Measurements from ENCODE around the gene CYLD.

CYLD gene

DNA sequence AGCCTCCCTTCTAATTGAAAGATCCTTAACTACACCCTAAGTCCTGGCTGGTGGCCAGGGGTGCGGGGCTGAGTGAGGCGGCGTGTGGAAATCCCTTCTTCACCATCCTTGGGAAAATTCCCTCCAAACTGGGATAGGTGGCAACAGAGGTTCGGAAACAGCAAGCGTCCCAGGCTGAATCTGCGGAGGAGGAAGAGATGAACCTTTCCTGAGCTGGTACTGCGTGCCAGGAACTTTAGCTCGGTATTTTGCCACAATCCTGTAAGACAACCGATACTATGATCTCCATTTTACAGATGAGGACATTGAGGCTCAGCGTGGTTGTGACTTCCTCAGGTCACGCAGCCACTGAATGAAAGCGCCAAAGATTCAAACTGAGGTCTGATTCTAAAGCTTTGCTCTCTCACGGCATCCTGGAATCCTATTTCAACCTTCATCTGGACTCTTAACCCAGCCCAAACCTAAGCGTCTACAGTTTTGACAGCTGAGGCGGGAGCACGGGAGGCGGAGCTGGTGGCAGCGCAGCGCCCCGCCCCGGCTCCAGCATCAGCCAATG is 583 bp upstream of the CYLD start (continued):
- TF ChIP-seq KLF1 (tag by site-specific recombination; IDR thresholded peaks at IDR 0.05) (no peak; the same call in 1 of the 2 replicates), ZNF561 (tag by site-specific recombination; IDR thresholded peaks at IDR 0.05; ENCODE audit: borderline replicate concordance) (no peak), ZNF664 (tag by site-specific recombination; IDR thresholded peaks at IDR 0.05) (peak; percentile 42; the same call in 1 of the 2 replicates), EGR2 (tag by site-specific recombination; IDR thresholded peaks at IDR 0.05; ENCODE audit: low read depth) (no peak), ZBTB48 (tag by site-specific recombination; IDR thresholded peaks at IDR 0.05) (no peak), MZF1 (tag by site-specific recombination; IDR thresholded peaks at IDR 0.05; ENCODE audit: borderline replicate concordance) (0 out of 2 replicates have a peak, but pooled peaks have one; percentile 17), ZNF335 (tag by site-specific recombination; conservative IDR thresholded peaks at IDR 0.05) (peak; percentile 63; the same call in 1 of the 2 replicates), YY2 (tag by site-specific recombination; IDR thresholded peaks at IDR 0.05) (no peak), ZNF24 (tag by site-specific recombination; IDR thresholded peaks at IDR 0.05) (peak; percentile 56; the same call in 1 of the 2 replicates), ZFHX2 (tag by site-specific recombination; conservative IDR thresholded peaks at IDR 0.05) (no peak), OVOL3 (tag by site-specific recombination; IDR thresholded peaks at IDR 0.05) (no peak), ZNF768 (tag by site-specific recombination; IDR thresholded peaks at IDR 0.05) (0 out of 2 replicates have a peak, but pooled peaks have one; percentile 18), BCL11A (tag by site-specific recombination; IDR thresholded peaks at IDR 0.05; ENCODE audit: low read depth) (no peak)
- TF ChIP-seq, protein P1, sequence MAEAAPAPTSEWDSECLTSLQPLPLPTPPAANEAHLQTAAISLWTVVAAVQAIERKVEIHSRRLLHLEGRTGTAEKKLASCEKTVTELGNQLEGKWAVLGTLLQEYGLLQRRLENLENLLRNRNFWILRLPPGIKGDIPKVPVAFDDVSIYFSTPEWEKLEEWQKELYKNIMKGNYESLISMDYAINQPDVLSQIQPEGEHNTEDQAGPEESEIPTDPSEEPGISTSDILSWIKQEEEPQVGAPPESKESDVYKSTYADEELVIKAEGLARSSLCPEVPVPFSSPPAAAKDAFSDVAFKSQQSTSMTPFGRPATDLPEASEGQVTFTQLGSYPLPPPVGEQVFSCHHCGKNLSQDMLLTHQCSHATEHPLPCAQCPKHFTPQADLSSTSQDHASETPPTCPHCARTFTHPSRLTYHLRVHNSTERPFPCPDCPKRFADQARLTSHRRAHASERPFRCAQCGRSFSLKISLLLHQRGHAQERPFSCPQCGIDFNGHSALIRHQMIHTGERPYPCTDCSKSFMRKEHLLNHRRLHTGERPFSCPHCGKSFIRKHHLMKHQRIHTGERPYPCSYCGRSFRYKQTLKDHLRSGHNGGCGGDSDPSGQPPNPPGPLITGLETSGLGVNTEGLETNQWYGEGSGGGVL (tag by site-specific recombination; IDR thresholded peaks at IDR 0.05) = no peak; the same call in 1 of the 2 replicates
- TF ChIP-seq, protein P2, sequence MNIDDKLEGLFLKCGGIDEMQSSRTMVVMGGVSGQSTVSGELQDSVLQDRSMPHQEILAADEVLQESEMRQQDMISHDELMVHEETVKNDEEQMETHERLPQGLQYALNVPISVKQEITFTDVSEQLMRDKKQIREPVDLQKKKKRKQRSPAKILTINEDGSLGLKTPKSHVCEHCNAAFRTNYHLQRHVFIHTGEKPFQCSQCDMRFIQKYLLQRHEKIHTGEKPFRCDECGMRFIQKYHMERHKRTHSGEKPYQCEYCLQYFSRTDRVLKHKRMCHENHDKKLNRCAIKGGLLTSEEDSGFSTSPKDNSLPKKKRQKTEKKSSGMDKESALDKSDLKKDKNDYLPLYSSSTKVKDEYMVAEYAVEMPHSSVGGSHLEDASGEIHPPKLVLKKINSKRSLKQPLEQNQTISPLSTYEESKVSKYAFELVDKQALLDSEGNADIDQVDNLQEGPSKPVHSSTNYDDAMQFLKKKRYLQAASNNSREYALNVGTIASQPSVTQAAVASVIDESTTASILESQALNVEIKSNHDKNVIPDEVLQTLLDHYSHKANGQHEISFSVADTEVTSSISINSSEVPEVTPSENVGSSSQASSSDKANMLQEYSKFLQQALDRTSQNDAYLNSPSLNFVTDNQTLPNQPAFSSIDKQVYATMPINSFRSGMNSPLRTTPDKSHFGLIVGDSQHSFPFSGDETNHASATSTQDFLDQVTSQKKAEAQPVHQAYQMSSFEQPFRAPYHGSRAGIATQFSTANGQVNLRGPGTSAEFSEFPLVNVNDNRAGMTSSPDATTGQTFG (tag by site-specific recombination; IDR thresholded peaks at IDR 0.05; ENCODE audit: borderline replicate concordance) = no peak
- TF ChIP-seq, protein P3, sequence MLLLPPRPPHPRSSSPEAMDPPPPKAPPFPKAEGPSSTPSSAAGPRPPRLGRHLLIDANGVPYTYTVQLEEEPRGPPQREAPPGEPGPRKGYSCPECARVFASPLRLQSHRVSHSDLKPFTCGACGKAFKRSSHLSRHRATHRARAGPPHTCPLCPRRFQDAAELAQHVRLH (tag by site-specific recombination; IDR thresholded peaks at IDR 0.05) = peak; percentile 66; the same call in 1 of the 2 replicates
- TF ChIP-seq, protein P4, sequence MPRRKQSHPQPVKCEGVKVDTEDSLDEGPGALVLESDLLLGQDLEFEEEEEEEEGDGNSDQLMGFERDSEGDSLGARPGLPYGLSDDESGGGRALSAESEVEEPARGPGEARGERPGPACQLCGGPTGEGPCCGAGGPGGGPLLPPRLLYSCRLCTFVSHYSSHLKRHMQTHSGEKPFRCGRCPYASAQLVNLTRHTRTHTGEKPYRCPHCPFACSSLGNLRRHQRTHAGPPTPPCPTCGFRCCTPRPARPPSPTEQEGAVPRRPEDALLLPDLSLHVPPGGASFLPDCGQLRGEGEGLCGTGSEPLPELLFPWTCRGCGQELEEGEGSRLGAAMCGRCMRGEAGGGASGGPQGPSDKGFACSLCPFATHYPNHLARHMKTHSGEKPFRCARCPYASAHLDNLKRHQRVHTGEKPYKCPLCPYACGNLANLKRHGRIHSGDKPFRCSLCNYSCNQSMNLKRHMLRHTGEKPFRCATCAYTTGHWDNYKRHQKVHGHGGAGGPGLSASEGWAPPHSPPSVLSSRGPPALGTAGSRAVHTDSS (tag by site-specific recombination; IDR thresholded peaks at IDR 0.05) = peak; percentile 21; the same call in 1 of the 2 replicates

DNA sequence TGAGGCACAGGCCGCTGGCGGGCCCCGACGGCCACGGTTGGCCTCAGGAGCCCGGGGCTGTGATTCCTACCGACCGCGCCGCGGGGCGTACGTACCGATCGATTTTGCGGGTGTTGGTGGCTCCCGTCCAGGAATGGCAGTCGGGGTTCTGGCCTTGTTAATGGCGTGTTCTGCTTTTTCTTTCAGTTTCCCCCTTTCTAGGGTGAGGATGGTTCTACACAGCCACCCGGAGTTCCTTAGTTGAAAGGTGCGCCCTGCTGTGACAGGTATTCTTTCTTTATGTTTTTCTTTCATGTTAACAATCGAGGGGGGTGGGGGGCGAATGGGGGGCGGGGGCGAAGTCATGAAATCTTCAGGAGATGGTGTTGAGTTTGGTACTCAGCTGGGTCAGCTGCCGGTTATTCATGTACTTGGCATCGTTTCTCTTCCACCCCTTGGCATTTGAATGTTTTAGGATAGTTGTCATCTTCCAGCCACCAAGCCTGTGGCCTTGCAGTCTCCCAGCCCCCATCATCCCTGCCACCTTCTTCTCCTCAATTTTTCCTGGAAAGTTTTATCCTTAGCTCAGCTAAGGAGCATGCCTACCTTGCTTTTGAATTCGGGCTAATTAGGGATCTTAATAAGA is 802 bp downstream of the CYLD start:
- peak overlapping the region; percentile 65 for H3K4me3 ChIP-seq (ENCODE audit: low read depth, low read length)
- CTCF ChIA-PET = no interaction called here
- POLR2A ChIA-PET = no interaction called here
- no peaks in the 10 kb centered on the region for H3K9me3 ChIP-seq (ENCODE audit: control insufficient read depth, insufficient read depth, low read depth, low read length)
- no peak overlapping the region; the same call in 1 of the 2 replicates for H3K27ac ChIP-seq (ENCODE audit: extremely low read depth, low read depth, low read length)
- TF ChIP-seq ZNF777 (tag by site-specific recombination; IDR thresholded peaks at IDR 0.05; ENCODE audit: borderline replicate concordance) = peak; percentile 50; the same call in 1 of the 2 replicates
- TF ChIP-seq ZNF16 (tag by site-specific recombination; IDR thresholded peaks at IDR 0.05; ENCODE audit: low read depth) = no peak
- peak; percentile 58 for TF ChIP-seq ZIC2 (tag by site-specific recombination; IDR thresholded peaks at IDR 0.05)
- 0 out of 2 replicates have a peak, but pooled peaks have one; percentile 2 for TF ChIP-seq ZBTB20 (tag by site-specific recombination; IDR thresholded peaks at IDR 0.05)
- H3K36me3 ChIP-seq (ENCODE audit: control insufficient read depth in 2 of 2, insufficient read depth in 1 of 2, low read length in 2 of 2) = peaks cover 9 to 12% of the 10 kb centered on the region in 2 experiments
- H3K4me1 ChIP-seq (ENCODE audit: control insufficient read depth, insufficient read depth, low read length) = peaks cover 6% of the 10 kb centered on the region

Measured in HEK293 (cell line).